Activated T-cell treated with anti-CD3 and anti-CD28 coated beads, Interleukin-2, amount 50 U/mL, for 48 hours (primary cell): ENCODE data around the gene TBKBP1.

Source experiments
- DNase-seq, 2 experiments: peaks; one replicate each; pipeline ENCODE4 v3.0.0-alpha.2; 2020

The TBKBP1 gene

DNA sequence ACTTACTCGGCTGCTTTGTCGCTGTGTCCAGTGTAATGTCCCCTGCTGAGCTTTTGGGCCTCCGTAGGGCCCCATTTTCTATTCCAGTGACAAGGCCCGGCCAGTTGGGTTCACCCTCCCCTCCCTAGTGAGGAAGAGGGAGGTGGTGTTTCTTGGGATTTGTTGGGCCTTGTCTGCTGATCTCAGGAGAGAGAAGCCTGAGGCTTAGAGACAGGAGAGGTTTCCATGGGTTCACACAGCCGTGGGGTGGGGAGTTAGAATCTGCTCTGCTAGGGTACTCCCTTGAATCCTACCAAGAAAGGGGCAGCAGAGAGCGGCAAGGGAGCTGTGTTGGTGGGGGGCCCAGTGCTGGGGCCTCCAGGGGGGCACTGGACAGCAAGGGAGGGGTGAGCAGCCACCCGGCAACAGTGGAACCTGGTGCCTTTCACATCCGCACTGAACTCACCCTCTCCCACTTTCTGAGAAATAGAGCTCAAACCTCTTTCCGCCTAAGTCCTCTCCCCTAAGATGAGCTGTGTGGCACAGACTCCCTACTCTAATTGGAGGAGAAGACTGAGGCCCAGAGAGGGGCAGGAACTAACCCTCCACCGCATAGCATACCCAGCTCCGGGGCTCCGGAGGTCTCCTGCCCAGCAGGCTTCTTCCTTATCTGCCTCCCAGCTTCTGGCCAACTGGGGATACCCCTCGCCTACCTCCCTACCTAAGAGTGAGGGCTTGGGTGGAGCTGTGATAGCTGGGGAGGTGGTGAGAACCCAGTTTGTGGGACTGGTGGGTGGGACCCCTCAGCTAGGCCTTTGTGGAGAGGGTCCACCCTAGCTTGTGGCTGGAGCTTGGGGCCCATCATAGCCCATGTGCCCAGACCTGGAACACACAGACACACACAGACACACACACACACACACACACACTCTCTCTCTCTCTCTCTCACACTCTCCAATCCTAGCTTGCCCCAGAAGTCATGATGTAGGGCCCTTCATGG is 6.8 kb downstream of the TBKBP1 start:
- DNase-seq = peak; percentile 45 to 57

DNA sequence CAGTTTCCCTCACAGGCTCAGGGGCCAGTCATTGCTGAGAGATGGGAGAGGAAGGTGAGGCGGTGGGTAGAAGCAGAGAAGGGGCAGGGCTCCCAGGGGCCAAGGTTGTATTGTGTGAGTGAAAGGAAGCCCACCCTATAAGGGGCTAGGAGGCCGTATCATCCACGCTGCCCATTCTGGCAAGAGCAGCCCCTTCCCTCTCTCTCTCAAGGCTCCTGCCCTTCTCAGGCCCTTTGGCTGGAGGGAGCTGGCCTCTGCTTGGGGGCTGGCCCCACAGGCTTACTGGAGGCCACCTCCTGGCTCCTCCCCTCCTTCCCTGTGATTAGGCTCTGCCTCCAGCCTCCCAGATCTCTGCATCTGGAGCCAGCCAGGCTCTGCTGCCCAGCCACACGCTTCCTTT is 7.6 kb downstream of the TBKBP1 start:
- DNase-seq = no peak

DNA sequence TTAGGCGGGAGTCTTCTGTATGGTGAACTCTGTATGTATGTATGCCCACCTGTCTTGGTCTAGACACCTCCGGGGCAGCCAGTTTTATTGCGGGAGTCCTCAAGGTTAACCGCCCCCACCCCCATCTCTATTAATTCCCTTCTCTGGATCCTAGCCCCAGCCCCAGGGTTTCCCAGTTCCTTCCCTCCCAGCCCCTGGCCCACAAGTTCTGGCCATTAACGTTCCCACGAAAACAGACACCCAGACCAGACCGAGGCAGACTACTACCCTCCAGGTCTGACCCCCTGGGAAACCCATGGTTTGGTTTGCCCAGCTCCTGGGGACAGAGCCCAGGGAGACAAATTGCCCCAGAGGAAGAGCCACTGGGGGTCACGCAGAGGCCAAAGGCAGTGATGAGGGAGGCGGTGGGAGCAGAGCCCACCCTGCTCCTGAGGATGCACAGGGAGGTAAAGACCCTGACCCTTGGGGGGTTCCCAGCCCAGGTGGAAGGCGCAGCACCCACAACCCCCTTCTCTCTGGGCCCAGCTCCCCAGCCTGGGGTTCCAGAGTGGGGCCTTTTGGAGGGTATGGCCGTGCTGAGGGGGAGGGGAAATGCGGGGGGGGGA is 8.5 kb downstream of the TBKBP1 start:
- DNase-seq = no peak

DNA sequence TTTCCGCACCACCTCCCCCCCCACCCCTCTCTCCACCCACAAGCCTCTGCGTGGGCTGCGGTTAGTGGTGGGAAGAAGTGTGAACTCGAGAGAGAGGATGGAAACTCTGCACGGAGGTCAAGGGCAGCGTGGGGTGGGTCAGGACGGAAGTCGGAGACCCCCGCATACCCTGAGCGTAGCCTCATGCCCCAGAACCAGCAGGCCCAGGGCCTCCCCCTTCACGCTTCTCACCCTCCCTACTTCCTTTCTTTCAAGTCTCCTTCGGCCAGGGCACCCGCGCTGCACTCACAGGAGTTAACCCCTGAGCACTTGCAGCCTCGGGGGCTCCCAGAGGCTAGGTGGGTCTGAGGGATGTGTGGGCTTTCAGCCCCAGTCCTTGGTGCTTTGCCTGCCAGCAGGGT is 9.2 kb downstream of the TBKBP1 start:
- peak; percentile 70 for DNase-seq

DNA sequence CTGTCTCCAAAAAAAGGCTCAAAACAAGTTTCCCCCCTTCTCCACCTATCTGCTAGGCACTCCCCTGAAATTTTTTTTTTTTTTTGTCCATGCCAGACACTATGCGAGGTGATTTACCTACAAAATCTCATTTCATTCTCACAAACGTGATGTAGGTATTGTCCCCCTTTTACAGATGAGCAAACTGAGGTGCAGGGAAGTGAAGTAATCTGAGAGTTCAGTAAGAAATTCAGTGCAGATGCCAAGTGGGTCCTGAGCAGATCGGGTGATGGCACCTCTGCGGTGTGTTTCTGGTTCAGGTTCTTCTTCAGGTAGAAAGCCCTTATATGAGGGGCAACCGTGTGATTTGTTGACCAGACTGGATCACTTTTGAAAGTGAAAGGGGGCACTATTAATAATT is 9.7 kb downstream of the TBKBP1 start:
- no peak for DNase-seq

DNA sequence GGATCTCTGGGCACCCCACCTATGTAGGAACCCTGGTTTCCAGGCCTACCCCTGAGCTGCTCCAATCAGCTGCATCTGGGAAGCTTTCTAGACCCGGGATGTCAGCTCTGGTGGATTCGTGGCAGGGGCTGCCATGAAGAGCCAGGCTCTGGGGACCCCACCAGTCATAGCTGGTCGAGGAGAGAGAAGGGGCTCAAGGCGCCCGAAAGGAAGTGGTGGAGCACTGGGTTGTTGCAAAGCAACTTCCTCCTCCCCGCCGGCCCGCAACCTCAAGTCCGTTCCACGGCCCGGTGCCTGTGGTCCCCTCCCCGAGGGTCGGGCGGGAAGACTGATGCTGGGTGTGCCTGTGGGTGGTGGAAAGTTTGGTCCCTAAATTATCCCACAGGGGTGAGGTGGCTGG is 10.2 kb downstream of the TBKBP1 start:
- DNase-seq = peak in 1 of 2 experiments; percentile 60

DNA sequence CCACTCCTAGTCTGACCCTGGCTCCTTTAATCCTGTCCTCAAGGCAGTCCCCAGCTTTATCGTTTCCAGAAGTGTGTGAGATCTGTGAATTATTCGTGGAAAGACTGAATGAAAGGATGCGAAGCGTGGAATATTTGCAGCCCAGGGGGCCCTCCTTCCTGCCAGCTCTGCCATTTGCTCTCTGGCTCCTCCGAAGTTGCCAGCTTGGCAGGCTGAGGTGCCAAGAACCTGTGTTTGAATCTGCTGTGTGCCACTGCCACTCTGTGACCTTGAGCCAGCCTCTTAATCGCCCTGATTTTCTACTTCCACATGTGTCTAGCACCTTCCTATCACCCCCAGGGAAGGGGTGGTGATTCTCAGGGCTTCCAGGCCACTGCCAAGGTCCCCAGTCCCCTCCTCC is 10.8 kb downstream of the TBKBP1 start:
- no peak for DNase-seq

DNA sequence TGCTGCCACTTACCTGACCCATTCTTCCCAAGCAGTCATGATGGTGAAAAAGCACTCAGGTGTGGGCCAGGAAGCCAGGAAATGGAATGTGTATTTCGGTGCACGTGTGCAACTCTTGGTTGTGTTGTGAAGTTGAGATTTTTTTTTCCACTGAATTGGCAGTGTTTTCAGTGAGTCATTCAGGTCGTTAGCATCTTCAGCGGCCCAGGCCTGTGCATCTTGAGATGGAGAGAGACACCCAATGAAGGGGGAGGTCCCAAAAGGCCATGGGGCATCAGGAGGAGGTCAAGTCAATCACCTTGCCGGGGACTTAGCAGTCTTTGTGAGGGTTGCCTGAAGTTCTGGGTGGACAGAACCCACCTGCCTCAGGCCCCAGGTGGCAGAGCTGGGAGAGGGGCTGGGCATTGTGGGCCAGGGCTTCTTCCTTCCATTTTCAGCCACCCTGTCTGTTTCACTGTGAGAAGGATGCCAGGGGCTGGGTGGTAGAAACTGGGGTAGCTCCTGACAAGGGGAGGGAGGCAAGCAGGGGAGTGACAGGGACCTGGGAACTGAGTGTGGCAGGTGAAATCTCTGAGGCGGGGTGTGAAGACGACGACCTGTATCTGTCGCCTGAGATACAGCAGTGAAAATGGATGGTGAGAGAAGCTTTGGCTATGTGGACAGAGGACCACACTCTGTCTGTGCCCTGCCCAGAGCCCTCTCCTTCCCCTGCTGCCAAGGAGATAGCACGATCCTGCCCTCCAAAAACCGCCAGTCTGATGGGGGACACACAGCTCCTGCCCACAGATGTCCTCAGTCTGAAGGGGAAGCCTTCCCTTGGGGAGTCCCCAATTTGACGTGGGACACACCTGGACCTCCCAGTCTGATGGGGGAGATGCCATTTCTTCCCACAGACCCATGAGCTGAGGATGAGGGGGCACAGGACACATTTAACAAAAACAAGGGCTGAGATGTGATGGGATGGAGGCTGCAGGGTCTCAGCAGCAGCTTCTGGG is 11.9 kb downstream of the TBKBP1 start:
- DNase-seq = peak; percentile 79 to 80

DNA sequence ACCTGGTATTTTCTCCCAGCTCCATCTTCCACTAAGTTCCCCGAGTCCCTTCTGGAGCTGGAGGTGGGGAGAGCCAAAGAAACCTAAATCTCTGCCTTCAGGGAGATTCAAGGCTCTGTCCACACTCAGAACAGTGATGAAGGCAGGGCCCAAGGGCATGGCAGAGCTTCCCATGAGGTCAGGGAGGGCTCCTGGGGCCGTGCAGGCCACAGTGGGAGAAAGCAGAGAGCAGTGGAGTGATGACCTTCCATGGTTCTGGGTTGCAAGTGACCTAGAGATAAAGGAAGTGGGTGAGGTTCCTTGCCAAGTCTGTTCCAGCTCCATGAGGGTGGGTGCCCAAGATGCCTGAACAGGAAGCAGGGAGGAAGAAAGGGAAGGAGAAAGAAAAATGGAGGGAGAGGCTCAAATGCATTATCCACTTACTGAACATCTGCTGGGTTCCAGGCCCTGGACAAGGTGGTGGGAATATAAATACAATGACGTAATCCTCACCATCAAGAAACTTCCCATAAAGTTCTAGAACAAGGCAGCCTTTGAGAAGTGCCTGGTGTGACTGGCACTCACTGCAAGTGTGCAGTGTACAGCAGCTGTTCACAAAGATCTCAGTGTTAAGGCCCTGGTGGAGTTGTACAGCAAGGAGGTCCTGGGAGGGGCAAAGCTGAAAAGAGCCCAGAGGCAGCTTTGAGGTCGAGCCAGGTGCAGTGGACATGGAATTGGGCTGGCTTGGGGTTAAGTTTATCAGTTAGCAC is 13.3 kb downstream of the TBKBP1 start:
- no peak for DNase-seq

DNA sequence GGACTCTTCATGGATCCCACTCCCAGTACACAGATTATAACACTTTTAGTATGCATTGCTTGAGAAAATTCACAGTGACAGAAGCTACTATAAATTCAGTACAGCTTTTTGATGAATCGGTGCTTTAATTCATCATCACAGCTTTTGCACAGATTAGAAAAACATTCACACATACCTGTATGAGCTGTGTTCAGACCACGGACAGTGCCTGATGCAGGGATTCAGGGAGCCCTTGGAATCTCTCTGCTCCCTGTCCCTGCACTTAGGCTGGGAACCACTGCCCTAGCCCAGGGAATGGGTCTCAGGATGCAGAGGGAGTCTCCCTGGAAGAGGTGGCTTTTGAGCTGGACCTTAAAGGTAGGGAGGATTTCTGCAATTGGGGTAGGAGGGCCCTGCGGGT is 13.9 kb downstream of the TBKBP1 start:
- DNase-seq = no peak

DNA sequence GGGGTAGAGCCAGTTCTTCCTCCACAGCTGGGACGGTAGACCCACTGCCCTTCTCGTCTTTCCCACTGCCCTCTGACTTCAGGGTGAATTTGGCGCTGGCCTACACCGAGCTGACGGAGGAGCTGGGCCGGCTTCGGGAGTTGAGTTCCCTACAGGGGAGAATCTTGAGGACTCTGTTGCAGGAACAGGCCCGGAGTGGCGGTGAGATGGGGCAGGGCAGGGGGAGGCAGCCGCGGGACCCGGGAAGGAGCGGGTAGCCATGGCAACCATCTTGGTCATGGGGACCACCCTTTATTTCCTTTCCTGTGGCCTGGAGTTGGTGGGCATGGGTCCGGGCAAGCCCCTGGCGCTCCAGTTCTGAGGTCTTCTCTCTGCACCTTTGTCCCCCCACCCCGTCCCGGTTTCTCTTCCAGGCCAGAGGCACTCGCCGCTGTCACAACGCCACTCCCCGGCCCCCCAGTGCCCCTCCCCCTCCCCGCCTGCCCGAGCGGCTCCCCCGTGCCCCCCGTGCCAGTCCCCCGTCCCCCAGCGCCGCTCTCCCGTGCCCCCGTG is 14.4 kb downstream of the TBKBP1 start:
- no peak for DNase-seq

DNA sequence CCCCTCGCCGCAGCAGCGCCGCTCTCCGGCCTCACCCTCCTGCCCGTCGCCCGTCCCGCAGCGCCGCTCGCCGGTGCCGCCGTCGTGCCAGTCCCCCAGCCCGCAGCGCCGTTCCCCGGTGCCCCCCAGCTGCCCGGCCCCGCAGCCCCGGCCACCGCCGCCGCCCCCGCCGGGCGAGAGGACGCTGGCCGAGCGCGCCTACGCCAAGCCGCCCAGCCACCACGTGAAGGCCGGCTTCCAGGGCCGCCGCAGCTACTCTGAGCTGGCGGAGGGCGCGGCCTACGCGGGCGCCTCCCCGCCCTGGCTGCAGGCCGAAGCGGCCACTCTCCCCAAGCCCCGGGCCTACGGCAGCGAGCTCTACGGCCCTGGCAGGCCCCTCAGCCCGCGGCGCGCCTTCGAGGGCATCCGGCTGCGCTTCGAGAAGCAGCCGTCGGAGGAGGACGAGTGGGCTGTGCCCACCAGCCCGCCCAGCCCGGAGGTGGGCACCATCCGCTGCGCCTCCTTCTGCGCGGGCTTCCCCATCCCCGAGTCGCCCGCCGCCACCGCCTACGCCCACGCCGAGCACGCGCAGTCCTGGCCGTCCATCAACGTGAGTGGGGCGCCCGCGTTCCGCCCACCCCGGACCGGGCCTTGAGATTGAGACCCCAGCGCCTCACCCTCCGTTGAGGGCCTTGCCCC is 15.0 kb downstream of the TBKBP1 start:
- DNase-seq = no peak

DNA sequence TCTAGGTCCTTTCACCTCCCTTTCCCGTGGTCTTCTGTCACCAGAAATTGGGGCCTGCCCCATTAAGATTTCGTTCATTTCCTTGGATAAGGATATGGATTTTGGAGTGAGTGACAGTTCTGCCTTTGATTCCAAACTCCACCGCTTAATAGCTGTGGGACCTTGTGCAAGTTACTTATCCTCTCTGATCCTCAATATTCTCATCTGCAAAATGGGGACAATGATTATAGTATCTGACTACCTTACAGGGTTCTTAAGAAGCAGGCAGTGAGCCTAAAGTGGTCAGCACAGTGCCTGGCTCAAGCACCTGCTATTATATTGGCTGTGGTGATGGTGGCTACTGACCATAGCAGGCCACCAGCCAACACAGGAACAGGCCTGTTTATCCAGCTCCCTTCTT is 15.6 kb downstream of the TBKBP1 start:
- DNase-seq = no peak

DNA sequence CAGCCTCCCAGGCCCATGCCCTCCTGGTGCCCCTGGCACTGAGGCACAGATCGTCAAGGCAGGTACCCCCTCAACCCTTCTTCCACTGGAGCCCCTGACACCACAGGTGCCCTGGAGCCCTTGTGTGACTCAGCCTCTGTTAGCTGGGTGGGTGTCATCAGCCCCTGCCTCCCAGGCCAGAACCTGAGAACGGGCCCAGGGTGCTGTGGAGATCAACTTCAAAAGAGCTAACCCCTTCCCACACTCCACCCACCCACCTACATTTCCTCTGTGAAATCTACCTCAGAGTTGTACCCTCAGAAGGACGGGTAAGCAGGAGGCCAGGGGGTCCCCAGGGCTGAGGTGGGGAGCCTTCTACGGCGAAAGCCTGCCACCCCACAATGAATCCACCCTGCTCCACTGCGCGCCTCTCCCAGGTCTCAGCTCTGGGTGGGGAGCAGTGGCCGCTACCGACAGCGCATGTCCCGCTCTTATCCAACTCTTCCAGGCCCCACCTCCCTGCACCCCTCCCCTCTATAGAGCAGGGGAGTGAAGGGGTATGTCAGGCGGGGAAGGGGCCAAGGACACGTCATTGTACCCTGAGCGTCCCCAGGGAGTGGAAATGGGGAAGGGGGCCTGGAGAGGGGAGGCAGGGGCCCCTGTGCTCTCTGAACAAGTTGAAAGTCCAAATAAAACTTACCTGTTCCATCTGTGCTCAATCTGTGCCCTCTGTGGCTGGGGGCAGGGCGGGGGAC is 17.6 kb downstream of the TBKBP1 start:
- DNase-seq = no peak

DNA sequence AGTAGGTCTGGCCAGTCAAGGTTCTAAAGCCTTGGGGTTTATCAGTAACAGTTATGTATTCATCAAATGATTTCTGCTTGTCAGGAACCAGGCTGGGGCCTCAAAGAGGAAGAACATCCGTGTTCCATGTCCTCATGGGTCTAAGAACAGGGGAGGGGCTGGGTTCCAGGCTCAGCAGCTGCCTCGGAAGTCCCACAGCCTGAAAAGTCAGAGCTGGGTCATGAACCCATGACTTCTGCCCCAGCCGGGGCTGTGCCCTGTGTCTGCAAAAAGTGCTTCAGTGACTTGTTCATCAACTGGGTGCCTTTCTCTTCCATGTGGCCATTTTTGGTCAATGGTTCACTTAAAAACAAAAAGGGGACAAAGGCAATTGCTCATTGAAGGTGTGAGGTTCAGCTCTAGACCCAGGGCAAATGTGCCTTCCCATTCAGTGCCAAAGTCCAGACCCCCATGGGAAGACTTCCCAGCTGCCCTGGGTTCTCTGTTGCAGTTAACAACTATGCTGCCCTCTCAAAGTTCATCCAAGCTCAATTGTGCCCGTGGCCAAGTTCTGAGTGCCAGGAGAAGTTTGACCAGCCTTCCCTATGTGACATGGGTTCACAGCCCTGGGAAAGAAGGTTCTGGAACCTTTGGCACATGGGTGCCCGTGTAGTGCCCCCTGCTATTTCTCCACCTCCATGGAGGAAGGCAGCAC is 18.5 kb downstream of the TBKBP1 start:
- DNase-seq = no peak

DNA sequence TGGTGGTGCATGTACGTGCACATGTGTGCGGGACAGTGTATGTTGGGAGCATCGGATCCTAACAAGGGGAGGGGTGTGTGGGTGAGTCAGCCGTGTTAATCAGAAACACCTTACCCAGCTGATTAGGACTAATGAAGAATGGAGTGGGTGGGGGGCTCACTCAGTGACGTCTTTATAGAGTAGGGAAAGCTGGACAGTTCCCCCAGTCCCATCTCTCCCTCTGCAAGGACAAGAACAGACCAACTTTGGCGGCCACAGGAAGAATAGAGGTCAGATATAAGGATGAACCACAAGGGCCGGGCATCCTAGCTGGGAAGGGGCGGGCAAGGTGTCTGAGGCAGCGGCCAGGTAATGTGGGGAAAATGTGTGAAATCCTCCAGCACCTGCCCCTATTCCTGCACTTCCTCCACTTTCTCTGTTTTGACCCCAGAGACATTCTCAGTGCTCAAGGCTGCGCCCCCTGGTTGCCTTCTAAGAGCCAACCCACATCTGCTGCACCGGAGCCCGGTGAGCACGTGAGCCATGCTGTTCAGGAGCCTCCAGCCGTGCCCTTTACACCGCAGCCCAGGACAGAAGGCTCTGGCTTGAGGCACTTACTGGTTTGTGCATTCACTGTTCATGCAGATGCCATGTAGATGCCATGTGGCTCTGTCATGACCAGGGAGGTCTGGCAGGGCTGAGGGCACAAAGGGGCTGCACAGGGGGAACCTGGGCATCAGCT is 20.2 kb downstream of the TBKBP1 start:
- DNase-seq = no peak

DNA sequence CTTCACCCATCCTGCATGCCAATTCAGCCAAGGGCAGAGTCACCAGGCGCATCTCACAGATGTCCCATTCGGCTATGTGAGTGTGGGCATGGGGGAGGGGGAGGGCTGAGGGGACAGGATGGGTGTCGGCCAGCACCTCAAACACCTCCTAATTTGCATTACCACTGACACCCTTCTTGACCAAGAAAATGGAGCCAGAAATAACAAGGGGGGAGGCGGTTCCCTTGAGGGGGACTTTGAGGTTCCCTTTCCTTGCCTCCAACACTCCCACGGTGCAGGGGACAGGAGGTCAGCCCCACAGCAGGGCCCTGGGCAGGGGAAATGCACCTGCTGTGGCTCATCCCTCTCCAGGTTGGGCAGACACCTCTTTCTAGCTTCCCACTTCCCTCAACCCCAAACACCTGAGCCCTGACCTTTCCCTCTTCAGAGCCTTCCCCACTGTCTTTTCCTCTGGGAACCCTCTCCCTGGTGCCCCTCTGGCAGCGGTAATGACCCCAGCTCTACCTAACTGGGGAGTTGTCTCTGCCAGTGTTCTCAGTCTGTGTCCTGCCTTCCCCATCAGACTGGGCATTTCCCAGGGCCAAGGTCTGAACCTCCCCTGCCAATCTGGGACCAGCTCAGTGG is 20.9 kb downstream of the TBKBP1 start:
- no peak for DNase-seq

DNA sequence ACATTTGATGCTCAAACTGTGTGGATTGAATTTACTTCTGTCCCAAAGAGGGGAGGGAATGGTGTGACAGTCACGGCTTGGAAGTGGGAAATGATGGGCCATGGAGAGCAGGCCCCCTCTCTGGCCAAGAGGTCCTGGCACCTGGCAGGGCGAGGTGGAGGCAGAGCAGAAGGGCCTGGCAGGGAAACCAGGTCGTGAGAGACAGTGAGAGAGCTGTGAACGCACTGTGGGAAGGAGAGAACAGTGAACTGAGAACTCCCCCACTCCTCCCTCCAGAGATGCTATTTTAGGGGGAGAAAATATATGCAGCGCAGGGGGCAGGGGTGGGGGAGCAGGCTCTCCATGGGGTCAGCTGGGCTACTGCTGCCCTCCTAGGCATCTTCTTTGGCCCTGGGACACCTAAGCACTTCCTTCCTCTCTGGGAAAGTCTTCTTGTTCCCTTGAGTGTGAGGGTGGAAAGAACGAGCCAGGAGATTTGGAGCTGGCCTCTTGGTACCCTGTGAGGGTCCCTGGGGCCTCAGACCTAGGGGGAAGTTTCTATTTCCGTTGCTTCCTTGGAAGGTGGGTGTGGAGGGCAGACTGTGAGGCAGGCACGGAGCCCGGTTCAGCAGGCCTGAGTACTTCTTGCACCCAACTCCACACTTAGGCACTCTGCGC is 21.8 kb downstream of the TBKBP1 start:
- no peak for DNase-seq
